Dendritic cell treated with granulocyte-macrophage colony-stimulating factor and Interleukin-4, amounts not matched to agents 40 ng/mL and 50 ng/mL, for 4 days (primary cell): ENCODE data around the gene SH3RF3.
A peak's percentile ranks its signal among the peaks of the same experiment; 100 is the strongest.

ENCODE experiments used
- H3K27ac Mint-ChIP-seq: one replicate; pipeline ENCODE4 v1.8.0; 2022; ENCODE audit warnings: mild to moderate bottlenecking, mixed read lengths
- H3K27me3 Mint-ChIP-seq: one replicate; pipeline ENCODE4 v1.8.0; 2022; ENCODE audit warnings: mild to moderate bottlenecking, mixed read lengths
- H3K36me3 Mint-ChIP-seq: one replicate; pipeline ENCODE4 v1.8.0; 2022; ENCODE audit warnings: low read depth, mixed read lengths
- H3K4me1 Mint-ChIP-seq: one replicate; pipeline ENCODE4 v1.8.0; 2022; ENCODE audit warnings: low read depth, mixed read lengths
- H3K4me3 Mint-ChIP-seq: one replicate; pipeline ENCODE4 v1.8.0; 2022; ENCODE audit warnings: mild to moderate bottlenecking, moderate library complexity, mixed read lengths
- H3K9me3 Mint-ChIP-seq: one replicate; pipeline ENCODE4 v1.8.0; 2022; ENCODE audit warnings: mixed read lengths
- intact Hi-C: fragments of 100-400 bp; cut with micrococcal nuclease; formaldehyde crosslinking; loops from one replicate; pipeline ENCODE4 v1.15.0; 2022

SH3RF3 gene

GRCh38 chr2:109125593-109126500 is 3.2 kb upstream of the SH3RF3 start:
- Mint-ChIP-seq H3K36me3 (no peaks in the 10 kb centered on the region), H3K4me3 (no peak overlapping the region), H3K4me1 (peaks cover 28% of the 10 kb centered on the region), H3K9me3 (no peaks in the 10 kb centered on the region), H3K27ac (no peak overlapping the region), H3K27me3 (peaks cover 38% of the 10 kb centered on the region)
- intact Hi-C loops = no loop called here

DNA sequence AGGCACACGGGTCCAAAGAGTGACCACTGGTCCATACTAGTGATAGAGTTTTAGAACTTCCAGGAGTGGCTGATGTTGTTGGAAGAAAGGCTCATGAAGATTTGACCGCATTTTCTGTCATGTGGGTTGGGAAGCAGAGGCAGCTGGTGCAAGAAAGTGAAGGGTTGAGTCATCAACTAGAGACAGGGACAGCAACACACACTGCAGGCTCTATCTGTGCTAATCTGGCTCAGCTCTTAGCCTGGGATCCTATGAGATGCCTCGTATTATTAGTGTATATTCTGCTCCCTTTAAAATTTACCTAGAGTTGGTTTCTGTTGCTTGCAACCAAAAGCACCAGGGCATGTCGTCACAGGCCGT is 2.5 kb upstream of the SH3RF3 start:
- intact Hi-C loops = no loop called here
- Mint-ChIP-seq H3K27me3 (peaks cover 43% of the 10 kb centered on the region), H3K4me1 (peaks cover 28% of the 10 kb centered on the region), H3K9me3 (no peaks in the 10 kb centered on the region), H3K36me3 (no peaks in the 10 kb centered on the region), H3K27ac (no peak overlapping the region), H3K4me3 (no peak overlapping the region)

GRCh38 chr2:109127556-109127955 is 1.4 kb upstream of the SH3RF3 start:
- Mint-ChIP-seq H3K36me3 (no peaks in the 10 kb centered on the region), H3K27ac (no peak overlapping the region), H3K4me3 (no peak overlapping the region), H3K4me1 (peaks cover 28% of the 10 kb centered on the region), H3K9me3 (no peaks in the 10 kb centered on the region), H3K27me3 (peaks cover 50% of the 10 kb centered on the region)
- intact Hi-C loops = no loop called here

DNA sequence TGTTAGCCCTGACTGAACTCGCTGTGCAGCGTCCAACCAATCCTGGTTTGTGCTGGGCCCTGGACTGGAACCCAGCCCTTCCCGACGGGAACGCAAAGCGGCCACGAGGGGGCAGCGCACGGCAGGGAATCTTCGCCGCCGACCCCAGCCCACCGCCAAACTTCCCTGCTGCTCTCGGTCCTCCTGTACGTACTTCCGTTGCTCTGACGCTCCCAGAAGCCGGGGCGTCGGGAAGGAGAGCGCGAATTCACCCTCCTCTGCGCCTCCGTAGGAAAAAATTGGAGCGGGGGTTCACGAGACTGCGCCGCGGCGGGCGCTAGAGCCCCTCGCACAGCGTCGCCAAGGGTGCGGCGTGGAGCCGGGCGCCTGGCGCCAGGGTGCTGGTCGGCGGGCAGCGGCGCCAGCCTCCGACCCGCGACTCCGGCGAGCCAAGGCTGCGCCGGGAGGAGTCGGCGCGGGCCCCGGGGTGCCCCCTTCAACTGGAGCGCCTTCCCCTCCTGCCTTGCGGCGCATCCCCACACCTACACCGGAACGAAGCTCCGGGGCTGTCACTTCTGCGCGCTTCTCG is 873 bp upstream of the SH3RF3 start:
- H3K36me3 Mint-ChIP-seq = no peaks in the 10 kb centered on the region
- peaks cover 53% of the 10 kb centered on the region for H3K27me3 Mint-ChIP-seq
- no peak overlapping the region for H3K27ac Mint-ChIP-seq
- peak overlapping the region; percentile 81 for H3K4me3 Mint-ChIP-seq
- intact Hi-C loops = loop anchor here (1.0 kb wide), 1 partner anchor 382 kb away; no protein-coding TSS in a partner anchor
- peaks cover 28% of the 10 kb centered on the region for H3K4me1 Mint-ChIP-seq
- no peaks in the 10 kb centered on the region for H3K9me3 Mint-ChIP-seq

- intact Hi-C loops = no loop called here
- H3K4me3 Mint-ChIP-seq = peak overlapping the region; percentile 81
- peaks cover 28% of the 10 kb centered on the region for H3K4me1 Mint-ChIP-seq
- H3K27me3 Mint-ChIP-seq = peaks cover 62% of the 10 kb centered on the region
- H3K36me3 Mint-ChIP-seq = no peaks in the 10 kb centered on the region
- no peak overlapping the region for H3K27ac Mint-ChIP-seq
- H3K9me3 Mint-ChIP-seq = no peaks in the 10 kb centered on the region
Observed at GRCh38 chr2:109129356-109129920, 433 bp downstream of the SH3RF3 start.

- Mint-ChIP-seq H3K27ac (no peak overlapping the region), H3K9me3 (no peaks in the 10 kb centered on the region), H3K4me3 (peak overlapping the region; percentile 43), H3K4me1 (peaks cover 28% of the 10 kb centered on the region), H3K36me3 (no peaks in the 10 kb centered on the region), H3K27me3 (peaks cover 62% of the 10 kb centered on the region)
- intact Hi-C loops = no loop called here
Observed at GRCh38 chr2:109129921-109130722, 1.1 kb downstream of the SH3RF3 start.

GRCh38 chr2:109130723-109130995 is 1.7 kb downstream of the SH3RF3 start:
- no peaks in the 10 kb centered on the region for H3K9me3 Mint-ChIP-seq
- H3K27me3 Mint-ChIP-seq = peaks cover 64% of the 10 kb centered on the region
- H3K27ac Mint-ChIP-seq = no peak overlapping the region
- intact Hi-C loops = no loop called here
- no peaks in the 10 kb centered on the region for H3K36me3 Mint-ChIP-seq
- H3K4me3 Mint-ChIP-seq = no peak overlapping the region
- peaks cover 28% of the 10 kb centered on the region for H3K4me1 Mint-ChIP-seq

- no peaks in the 10 kb centered on the region for H3K9me3 Mint-ChIP-seq
- H3K36me3 Mint-ChIP-seq = no peaks in the 10 kb centered on the region
- intact Hi-C loops = no loop called here
- no peak overlapping the region for H3K4me3 Mint-ChIP-seq
- H3K27ac Mint-ChIP-seq = no peak overlapping the region
- H3K4me1 Mint-ChIP-seq = peaks cover 28% of the 10 kb centered on the region
- peaks cover 57% of the 10 kb centered on the region for H3K27me3 Mint-ChIP-seq
Observed at GRCh38 chr2:109131777-109132176, 2.8 kb downstream of the SH3RF3 start.

- intact Hi-C loops = no loop called here
- no peak overlapping the region for H3K4me3 Mint-ChIP-seq
- H3K9me3 Mint-ChIP-seq = no peaks in the 10 kb centered on the region
- H3K27ac Mint-ChIP-seq = no peak overlapping the region
- no peaks in the 10 kb centered on the region for H3K36me3 Mint-ChIP-seq
- peaks cover 58% of the 10 kb centered on the region for H3K27me3 Mint-ChIP-seq
- H3K4me1 Mint-ChIP-seq = peaks cover 28% of the 10 kb centered on the region
Observed at GRCh38 chr2:109132626-109133025, 3.6 kb downstream of the SH3RF3 start.

DNA sequence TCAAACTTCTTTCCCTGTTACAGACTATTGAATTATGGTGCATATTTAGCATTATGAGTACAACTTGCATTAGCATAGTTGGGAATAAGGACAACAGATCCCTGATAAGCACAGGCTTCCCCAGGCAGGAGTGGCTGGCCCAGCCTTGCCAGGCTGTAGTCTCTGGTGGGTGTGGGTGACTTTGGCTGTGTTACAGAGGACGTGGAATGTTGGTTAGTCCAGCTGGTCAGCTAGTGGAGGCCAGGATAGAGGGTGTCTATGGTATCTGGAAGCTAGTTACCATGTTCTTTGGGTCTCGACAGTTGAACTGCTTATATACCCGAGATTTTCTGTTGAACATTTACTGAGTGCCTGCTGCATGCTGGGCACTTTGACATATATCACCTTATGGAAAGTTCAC is 4.7 kb downstream of the SH3RF3 start:
- Mint-ChIP-seq H3K9me3 (no peaks in the 10 kb centered on the region), H3K27me3 (peaks cover 50% of the 10 kb centered on the region), H3K36me3 (no peaks in the 10 kb centered on the region), H3K4me1 (peaks cover 16% of the 10 kb centered on the region), H3K4me3 (no peak overlapping the region), H3K27ac (no peak overlapping the region)
- intact Hi-C loops = no loop called here

- no peaks in the 10 kb centered on the region for H3K36me3 Mint-ChIP-seq
- H3K4me3 Mint-ChIP-seq = no peak overlapping the region
- H3K27me3 Mint-ChIP-seq = peaks cover 40% of the 10 kb centered on the region
- H3K9me3 Mint-ChIP-seq = no peaks in the 10 kb centered on the region
- H3K27ac Mint-ChIP-seq = no peak overlapping the region
- intact Hi-C loops = no loop called here
- peaks cover 6% of the 10 kb centered on the region for H3K4me1 Mint-ChIP-seq
Observed at GRCh38 chr2:109134741-109135358, 5.8 kb downstream of the SH3RF3 start.

DNA sequence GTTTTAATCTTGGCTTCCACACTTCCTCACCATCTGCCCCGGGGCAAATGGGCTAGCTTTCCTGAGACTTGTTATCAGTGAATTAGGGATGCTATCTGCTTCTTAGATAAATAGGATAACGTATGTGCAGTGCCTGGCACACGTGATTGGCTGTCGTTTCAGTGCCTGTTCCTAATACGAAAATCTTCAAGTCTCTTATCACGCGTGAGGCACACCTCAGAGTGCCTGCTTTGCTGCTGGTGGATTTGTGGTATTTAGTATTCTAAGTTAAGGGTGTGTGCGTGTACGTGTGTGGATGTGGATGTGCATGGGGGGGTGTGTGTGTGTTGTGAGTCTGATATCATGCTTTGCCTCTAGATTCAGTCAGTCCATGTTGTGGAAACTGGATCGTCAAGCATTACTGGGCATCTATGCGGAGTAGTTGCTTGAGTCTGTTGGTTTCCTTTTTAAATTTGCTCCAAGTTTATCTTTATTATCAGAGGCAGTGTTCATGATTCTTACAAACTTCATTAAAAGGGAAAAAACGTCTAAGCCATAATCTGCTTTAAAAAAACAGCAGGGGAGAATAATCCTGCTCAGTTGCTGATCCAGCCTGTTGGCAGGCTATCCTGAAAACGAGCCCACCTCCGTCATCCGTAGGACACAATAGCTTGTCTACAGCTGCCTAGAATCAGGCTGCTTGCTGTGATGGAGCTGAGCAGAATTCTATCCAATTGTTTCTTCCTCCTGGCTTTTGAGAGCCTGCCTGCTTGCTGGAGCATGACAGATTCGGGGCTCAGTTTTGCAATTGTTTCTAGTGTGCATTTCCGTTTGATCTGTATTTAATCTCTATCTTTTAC is 6.6 kb downstream of the SH3RF3 start:
- Mint-ChIP-seq H3K9me3 (no peaks in the 10 kb centered on the region), H3K36me3 (no peaks in the 10 kb centered on the region), H3K27ac (no peak overlapping the region), H3K4me3 (no peak overlapping the region), H3K27me3 (peaks cover 33% of the 10 kb centered on the region), H3K4me1 (no peaks in the 10 kb centered on the region)
- intact Hi-C loops = no loop called here

GRCh38 chr2:109136542-109136941 is 7.5 kb downstream of the SH3RF3 start:
- Mint-ChIP-seq H3K9me3 (no peaks in the 10 kb centered on the region), H3K36me3 (no peaks in the 10 kb centered on the region), H3K4me1 (no peaks in the 10 kb centered on the region), H3K27me3 (peaks cover 27% of the 10 kb centered on the region), H3K4me3 (no peak overlapping the region), H3K27ac (no peak overlapping the region)
- intact Hi-C loops = no loop called here
